AG04450 (cell line): ENCODE measurements around the gene GTF2IRD1. TPM values are rescaled to one million over a fixed set of nuclear protein-coding genes. Genes with fewer than 3 reads are reported as not detected.
A peak's percentile ranks its signal among the peaks of the same experiment; 100 is the strongest.

Source experiments
- CTCF ChIA-PET: fragments of 300-600, 350-600 bp; formaldehyde crosslinking; extraction: SDS; loops from one replicate; lab custom pipeline; 2022; ENCODE audit warnings: antibody characterized with exemption, inconsistent platforms; lab: Charles Lee
- POLR2A ChIA-PET: fragments of 350-600 bp; formaldehyde crosslinking; extraction: SDS; loops from one replicate; lab custom pipeline; 2021; ENCODE audit warnings: antibody characterized with exemption, inconsistent platforms; lab: Yijun Ruan, JAX
- DNase-seq: peaks from one replicate; pipeline ENCODE4 v3.0.0-alpha.2; 2011; ENCODE audit warnings: low read depth, low spot score
- H3K27ac ChIP-seq: one replicate; pipeline ENCODE4 v1.5.1; 2012; ENCODE audit warnings: low read depth, low read length, control low read depth
- H3K27me3 ChIP-seq: one replicate; pipeline ENCODE4 v1.6.0; 2012; ENCODE audit warnings: low read length; ENCODE audit not compliant: control insufficient read depth, insufficient read depth
- H3K4me3 ChIP-seq: 2 replicates; pipeline ENCODE4 v1.5.1; 2011; ENCODE audit warnings: mild to moderate bottlenecking, low read depth, low read length, control low read depth
- H3K9me3 ChIP-seq: 2 replicates; pipeline ENCODE4 v1.5.1; 2012; ENCODE audit warnings: low read length; ENCODE audit not compliant: control insufficient read depth, insufficient read depth
- CTCF ChIP-seq: IDR thresholded peaks from 2 replicates; pipeline ENCODE4 v1.5.1; 2011; ENCODE audit warnings: low read depth, low read length, control low read depth, inconsistent platforms
- polyA plus RNA-seq: library from polyadenylated mRNA; depleted of rRNA; stranded (reverse); fragments of >200 nt; gene quantifications from 2 replicates; pipeline ENCODE4 v1.2.3, GENCODE V29; 2011

Gene GTF2IRD1
- polyA plus RNA-seq, 1 experiment, result 23.5 TPM

GRCh38 chr7:74479961-74480829 lies 26.5 kb downstream of the GTF2IRD1 start:
- POLR2A ChIA-PET, result interaction anchor here (0.6 to 1.2 kb wide), 3 partner anchors 25 to 464 kb away, joined by 4 to 6 read pairs (median 5); no protein-coding TSS in a partner anchor
- Histone ChIP-seq H3K4me3 (peak overlapping the region; percentile 37), H3K27ac (peak overlapping the region; percentile 98), H3K9me3 (no peaks in the 10 kb centered on the region), H3K27me3 (no peaks in the 10 kb centered on the region)
- CTCF ChIA-PET, result interaction anchor here (0.6 to 0.7 kb wide), 2 partner anchors 32 to 61 kb away, joined by 3 to 4 read pairs; no protein-coding TSS in a partner anchor
- TF ChIP-seq CTCF, result no peak
- peak; percentile 47 for DNase-seq

- peak; percentile 11 for DNase-seq
- H3K9me3 ChIP-seq, result no peaks in the 10 kb centered on the region
- ChIA-PET CTCF (no interaction called here), POLR2A (no interaction called here)
- TF ChIP-seq CTCF, result no peak
- H3K27me3 ChIP-seq, result no peaks in the 10 kb centered on the region
- H3K27ac ChIP-seq, result peak overlapping the region; percentile 98
- H3K4me3 ChIP-seq, result peak overlapping the region; percentile 37
These were observed 27.2 kb downstream of the GTF2IRD1 start for GRCh38 chr7:74480861-74481417.

GRCh38 chr7:74481458-74482196 lies 27.9 kb downstream of the GTF2IRD1 start:
- ChIA-PET POLR2A (no interaction called here), CTCF (no interaction called here)
- no peaks in the 10 kb centered on the region for H3K27me3 ChIP-seq
- no peaks in the 10 kb centered on the region for H3K9me3 ChIP-seq
- no peak overlapping the region for H3K4me3 ChIP-seq
- TF ChIP-seq CTCF, result no peak
- H3K27ac ChIP-seq, result peak overlapping the region; percentile 98
- no peak for DNase-seq

GRCh38 chr7:74482197-74482467 lies 28.4 kb downstream of the GTF2IRD1 start:
- ChIA-PET POLR2A (no interaction called here), CTCF (no interaction called here)
- H3K27ac ChIP-seq, result peak overlapping the region; percentile 98
- no peaks in the 10 kb centered on the region for H3K27me3 ChIP-seq
- no peak overlapping the region for H3K4me3 ChIP-seq
- no peaks in the 10 kb centered on the region for H3K9me3 ChIP-seq
- DNase-seq, result no peak
- TF ChIP-seq CTCF, result no peak
